Cardiac septum (tissue), 1 donor: ENCODE measurements around the gene SIL1. TPM values are rescaled to one million over a fixed set of nuclear protein-coding genes. Genes with fewer than 3 reads are reported as not detected.
A peak's percentile ranks its signal among the peaks of the same experiment; 100 is the strongest.

ENCODE experiments used
- DNase-seq: peaks from one replicate; pipeline ENCODE4 v3.0.0-alpha.2; 2020; ENCODE audit warnings: low spot score
- intact Hi-C: fragments of 100-400 bp; cut with DNase I; formaldehyde crosslinking; loops from one replicate; pipeline ENCODE4 v1.14.0; 2022
- total RNA-seq: library from RNA; stranded (reverse); fragmentation: NEBNext Ultra II Directional; extraction: Animal tissue kit (Norgen Biotek cat#: 25700); gene quantifications from one replicate; pipeline ENCODE4 v1.2.1, GENCODE V29; 2021
- donor health status: DM: no; HTN: no; CAD: no.

Gene SIL1
- total RNA-seq, 1 donor from 2014 or later, result 43.1 TPM

DNA sequence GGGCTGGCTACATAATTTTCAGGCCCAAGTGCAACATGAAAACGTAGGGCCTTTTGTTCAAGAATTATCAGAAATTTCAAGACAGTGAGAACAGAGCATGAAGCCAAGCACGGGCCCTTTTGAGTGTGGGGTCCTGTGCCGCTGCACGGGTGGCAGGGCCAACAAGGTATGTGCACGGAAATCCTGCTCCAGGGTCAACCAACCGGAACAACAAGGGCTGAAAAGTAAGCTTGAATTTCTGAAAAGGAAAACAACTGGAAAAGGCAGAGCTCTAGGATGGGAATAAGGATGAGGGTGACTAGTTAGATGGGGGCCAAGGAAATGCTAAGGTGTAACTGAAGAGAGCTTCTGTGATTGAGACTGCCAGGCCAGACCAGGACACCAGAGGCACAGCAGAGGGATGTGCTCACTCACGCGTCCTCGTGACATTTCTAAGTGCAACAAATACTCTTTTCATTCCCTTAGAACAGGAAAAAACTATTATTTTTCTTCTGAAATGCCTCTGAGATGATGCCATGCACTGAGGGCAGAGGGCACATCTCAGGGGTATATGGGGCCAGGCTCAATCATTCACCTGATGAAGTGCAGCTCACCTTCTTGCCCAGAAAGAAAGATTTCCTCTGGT is 242.4 kb downstream of the SIL1 start:
- no peak for DNase-seq
- intact Hi-C loops, result no loop called here

DNA sequence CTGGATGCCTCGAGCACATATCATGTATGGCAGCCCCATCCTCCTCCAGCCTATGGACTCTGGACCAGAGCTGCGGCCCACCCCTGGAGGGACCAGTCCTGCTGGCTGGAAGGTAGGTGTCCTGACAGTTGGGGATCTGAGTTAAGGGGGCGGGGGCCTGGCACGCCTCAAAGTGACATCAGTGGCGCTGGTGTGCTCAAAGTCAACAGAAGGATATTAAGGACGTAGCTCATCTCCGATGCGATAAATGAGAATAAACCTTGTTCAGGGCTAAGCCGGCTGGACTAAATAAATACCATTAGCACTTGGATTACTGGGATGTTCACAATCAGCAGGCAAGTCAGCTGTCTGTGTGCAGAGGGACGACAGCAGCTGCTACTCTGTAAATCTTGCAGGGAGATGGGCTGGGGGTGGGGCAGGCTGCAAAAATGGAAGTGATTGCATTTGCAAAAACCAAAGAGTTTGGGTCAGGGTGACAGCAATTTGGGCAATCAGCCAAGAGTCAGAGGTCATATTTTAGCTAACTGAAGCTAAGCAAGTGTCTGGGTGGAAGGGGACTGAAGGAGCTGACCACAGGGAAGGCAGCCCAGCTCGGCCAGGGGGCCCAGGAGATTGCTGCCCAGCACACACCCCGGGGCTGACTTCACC is 243.0 kb downstream of the SIL1 start:
- intact Hi-C loops, result no loop called here
- DNase-seq, result no peak

DNA sequence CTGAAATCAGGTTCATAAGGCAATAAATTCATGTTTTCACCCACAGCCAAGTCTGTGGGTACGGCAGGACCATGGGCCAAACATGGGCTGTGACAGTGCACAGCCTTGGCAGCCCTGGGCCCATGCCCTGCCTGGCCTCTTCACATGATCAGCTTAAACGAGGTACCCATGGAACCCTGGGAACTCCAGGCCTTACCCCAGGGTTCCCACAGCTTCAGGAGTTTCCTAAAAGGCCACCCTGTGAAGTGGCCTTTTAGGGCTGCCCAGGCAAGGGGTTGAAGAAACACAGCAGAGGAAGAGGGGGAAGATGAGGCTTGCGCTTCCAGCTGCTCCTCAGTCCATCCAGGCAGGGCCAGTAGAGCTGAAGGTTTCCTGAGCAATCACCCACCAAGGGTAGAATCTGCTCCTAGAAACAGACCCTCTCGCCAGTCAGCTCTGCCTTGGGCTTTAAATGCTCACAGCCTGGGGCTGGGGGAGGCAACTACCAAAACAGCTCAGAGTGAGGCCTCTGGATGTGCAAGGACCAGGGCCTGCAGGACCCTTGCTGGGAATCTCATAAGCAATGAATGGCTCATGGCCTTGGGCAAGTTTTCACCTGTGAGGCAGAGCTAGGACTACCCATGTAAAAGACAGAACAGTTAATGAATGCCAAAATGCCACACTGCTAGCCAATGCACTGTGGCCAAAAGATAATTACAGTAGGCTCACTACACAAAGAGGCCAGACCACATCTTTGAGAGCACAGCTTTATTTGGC is 243.7 kb downstream of the SIL1 start:
- intact Hi-C loops, result no loop called here
- no peak for DNase-seq

DNA sequence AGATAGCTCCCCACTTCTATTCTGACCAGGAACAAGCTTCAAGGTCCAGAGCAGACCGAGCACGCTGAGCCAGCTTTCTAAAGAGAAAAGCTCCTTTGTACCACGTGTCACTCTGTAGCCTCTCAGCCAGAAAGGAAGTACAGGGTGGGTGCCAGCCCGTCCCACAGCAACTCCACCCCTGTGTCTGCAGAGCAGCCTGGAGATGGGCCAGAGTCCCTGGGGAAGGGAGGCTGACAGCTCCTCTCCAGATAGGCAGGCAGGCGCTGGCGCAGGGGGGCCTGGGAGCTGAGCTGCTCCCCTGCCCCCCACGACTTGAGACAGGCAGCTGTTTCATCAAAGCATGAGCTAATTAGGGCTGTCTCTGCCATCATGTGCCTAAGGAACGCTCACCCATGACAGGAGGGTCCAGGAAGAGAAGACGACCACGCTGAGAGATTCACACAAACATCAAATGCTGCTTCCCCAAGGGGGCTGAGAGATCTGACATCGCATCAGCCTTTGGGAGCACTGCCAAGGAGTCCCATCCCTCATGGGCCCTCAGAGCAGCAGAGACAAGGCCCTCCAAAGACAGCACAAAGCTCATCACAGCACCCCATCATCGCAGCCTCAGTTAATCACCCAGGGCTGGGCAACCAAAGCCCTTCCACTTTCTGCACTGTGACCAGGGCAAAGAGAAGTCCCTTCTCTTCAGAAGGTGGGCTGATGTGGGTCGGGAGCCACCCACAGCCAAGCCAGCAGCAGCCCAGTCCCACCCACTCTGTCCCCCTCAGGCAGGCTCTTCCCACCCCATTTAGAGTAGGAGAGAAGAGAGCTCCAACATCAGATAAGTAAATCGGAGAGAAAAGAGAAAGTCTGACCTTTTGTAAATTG is 244.5 kb downstream of the SIL1 start:
- intact Hi-C loops, result loop anchor here (1.0 to 2.0 kb wide), 2 partner anchors 21 to 25 kb away; no protein-coding TSS in a partner anchor
- DNase-seq, result peak; percentile 95

DNA sequence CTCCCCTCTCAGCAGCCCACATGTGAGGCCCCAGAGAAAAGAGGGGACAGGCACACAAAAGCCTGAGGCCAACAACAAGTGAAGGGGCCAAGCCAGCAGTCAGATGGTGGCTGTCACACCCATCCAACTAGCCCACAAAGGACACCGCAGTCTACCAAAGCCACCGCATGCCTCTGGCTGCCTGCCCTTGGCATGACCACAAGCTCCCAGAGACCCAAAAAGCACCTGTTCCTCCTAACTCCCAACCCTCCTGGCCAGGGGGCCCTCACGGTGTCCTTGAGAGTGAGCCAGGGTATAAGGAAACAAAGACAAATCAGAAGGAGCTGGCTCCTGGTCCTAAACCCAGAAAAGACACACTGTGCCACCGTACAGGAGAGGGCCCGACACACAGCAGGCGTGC is 245.2 kb downstream of the SIL1 start:
- intact Hi-C loops, result loop anchor here (1.0 to 2.0 kb wide), 2 partner anchors 21 to 24 kb away; no protein-coding TSS in a partner anchor
- no peak for DNase-seq

DNA sequence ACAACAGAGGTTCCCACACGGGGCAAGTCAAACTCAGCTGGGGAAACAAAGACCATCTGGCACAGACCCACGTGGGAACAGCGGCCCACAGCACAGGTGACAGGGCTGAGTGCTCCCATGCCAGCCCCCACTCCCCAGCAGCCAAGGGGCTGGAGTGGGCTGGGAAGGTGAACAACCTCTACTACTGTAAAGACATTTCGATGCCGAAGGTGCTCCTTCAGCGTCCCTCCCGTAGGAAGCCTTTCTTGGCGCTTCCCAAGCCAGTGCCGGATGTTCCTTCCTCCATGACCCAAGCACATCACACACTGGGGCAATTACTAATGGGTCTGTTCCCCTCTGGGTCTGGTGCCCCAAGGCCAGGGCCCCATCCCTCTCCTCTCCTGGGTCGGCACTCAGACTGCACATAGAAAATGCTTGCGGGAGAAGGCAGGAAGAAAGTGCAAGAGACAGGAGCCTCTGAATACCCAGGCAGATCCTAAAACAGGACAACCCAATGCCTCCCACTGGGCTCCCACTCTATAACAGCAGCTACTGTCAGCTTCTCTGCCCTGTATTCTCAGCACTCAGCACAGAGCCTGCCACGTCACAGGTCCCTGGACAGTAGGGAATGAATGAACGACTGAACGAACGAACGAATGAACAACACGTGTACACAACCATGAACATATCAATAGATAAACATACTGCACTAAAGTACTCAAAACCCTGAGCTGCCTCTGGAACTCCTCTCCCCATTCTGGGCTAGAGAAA is 246.0 kb downstream of the SIL1 start:
- intact Hi-C loops, result loop anchor here (2.0 kb wide), 1 partner anchor 23 kb away; no protein-coding TSS in a partner anchor
- no peak for DNase-seq

DNA sequence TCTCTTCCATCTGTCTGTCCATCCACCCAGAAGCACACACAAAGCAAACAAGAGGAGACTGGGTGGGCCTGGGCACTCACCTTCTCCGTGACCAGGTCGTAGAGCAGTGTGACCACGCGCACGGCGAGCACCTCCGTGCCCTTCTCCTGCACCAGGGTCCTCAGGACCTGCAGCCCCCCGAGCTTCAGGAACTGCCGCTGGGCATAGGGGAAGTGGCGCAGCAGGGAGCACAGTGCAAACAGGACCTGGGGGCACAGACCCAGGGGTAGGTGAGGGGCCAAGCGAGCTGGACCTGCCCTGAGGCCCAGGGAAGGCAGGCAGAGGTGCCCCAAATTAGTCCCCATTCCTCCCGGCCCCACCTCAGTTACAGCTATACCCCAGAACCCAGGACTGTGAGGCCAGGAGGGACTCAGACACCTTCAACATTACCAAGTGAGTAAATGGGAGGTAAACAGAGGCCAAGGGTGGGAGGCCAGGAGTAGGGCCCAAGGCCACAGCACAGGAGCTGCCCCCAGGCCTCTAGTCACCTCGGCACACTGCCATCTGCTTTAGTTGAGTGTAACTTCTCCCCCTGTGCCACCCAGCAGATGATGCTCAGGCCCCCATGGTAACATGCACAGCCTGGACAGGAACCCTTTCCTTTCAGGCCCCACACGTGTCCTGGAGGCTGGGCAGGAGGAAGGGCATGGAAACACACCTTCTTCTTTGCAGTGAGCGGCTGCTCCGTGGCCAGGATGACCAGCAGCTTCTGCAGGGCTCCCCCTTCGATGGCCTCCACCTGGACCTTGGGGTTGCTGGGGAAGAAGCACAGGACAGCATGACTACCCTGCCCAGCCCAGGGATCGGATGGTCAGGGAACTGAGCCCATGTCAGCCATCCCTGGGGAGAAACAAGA is 246.8 kb downstream of the SIL1 start:
- no peak for DNase-seq
- intact Hi-C loops, result no loop called here

DNA sequence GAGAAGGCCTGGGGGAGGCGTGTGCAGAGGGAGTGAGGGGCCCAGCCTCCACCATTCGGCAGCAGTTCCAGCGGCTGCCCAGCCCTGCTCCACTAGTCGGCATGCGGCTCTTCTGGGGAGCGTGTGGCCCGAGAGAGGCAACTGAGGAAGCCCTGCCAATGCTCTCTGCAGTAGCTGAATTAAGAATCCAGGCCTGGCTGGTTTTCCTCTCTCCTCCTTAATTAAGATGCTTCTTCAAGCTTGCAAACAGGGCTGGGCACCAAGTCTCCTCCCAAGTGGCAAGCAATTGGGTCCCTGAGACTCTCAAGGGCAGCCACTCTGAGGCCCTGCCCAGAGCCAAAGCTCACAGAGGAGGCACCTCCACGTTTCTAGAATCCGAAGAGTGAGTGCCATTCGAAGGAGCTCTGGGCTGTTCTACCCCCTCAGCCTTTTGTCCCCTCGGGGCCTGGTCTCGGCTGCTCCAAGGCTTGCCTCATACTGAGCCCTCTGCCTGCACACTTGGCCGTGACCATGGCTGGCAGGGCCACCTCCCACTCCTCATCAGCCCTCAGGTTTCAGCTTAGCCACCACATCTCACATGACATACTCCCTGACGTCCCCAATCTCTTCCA is 247.6 kb downstream of the SIL1 start:
- intact Hi-C loops, result no loop called here
- DNase-seq, result no peak

DNA sequence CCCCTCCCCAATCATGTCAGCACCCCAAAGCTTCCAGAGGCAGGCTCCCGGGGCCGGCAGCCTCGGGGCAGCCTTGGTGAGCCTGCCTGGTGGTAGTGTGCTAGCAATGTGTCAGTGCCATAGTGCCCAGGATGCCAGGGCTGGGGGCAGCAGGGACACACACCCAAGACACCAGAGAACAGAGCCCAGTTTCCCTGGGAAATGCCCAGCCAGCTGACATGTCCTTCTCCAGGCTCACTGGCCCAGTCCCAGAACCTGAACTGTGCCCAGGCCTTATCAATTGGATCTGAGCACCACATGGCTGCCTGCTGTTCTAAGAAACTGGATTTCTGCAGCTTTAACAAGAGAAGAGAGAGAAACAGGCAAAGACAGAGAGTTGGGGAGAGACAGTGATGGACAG is 248.2 kb downstream of the SIL1 start:
- no peak for DNase-seq
- intact Hi-C loops, result no loop called here

DNA sequence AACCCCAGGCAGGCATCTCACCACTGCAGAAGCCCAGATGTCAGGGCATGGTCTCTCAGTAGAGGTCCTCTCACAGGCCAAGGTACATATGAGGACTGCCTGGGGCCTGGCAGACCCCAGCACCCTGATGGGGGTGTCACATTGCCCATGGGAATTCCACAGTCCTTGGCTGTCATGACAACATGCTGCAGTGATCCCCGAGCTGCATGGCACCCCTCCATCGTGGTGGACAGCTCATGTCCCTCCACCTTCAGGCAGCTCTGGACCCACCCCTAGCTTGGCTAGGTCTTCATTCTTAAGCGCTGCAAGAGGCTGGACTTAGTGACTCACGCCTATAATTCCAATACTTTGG is 249.0 kb downstream of the SIL1 start:
- no peak for DNase-seq

DNA sequence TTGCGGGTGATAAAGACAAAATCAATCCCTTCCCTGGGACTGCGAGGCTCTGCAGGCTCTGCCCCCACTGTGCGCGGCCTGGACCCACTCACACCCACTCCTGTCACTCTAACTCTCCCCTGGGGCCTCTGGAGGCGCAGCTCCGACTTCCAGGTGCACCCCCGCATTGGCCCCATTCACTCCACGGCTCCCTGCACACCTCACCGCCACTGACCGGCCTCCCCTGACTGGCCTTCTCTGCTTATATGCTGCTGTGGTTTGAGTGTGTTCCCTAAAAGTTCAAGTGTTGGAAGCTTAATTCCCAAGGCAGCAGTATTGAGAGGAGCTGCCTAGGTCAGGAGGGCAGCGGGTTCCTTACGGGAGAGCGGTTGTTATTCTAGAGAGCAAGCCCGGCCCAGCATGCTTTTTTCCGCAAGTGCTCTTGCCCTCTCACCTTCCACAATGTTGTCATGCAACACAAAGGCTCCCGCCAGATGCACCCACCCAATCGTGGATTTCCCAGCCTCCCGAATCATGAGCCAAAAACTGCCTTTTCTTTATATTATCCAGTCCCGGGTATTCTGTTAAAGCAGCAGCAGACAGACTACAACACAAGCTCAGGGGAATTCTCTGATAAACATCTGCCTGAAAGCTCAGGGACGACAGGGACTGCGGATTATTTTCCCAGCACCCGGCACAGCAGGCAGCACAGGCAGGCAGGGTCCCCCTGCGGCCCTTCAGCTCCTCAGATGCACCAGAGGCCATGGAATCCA is 249.5 kb downstream of the SIL1 start:
- intact Hi-C loops, result no loop called here
- DNase-seq, result no peak

More for the DNA sequence above, 249.0 kb downstream of the SIL1 start:
- intact Hi-C loops, result no loop called here

DNA sequence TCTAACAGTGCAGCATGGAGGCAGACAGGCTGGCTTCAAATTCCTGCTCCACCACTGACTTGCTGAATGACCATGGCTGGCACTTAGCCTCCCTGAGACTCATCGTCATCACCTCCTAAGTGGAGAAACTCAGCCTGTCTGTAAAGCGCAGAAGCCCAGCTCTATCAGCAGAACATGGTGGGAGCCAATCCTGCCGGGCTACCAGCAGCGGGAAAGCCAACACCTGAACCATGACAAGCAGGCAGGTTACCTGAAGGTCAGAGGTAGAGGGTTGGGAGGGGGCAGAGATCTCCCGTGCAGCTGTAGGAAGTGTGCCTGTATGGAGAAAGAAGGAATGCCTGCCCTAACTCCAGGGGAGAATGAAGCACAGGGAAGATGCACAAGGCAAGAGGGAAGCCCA is 250.4 kb downstream of the SIL1 start:
- DNase-seq, result no peak
- intact Hi-C loops, result no loop called here

DNA sequence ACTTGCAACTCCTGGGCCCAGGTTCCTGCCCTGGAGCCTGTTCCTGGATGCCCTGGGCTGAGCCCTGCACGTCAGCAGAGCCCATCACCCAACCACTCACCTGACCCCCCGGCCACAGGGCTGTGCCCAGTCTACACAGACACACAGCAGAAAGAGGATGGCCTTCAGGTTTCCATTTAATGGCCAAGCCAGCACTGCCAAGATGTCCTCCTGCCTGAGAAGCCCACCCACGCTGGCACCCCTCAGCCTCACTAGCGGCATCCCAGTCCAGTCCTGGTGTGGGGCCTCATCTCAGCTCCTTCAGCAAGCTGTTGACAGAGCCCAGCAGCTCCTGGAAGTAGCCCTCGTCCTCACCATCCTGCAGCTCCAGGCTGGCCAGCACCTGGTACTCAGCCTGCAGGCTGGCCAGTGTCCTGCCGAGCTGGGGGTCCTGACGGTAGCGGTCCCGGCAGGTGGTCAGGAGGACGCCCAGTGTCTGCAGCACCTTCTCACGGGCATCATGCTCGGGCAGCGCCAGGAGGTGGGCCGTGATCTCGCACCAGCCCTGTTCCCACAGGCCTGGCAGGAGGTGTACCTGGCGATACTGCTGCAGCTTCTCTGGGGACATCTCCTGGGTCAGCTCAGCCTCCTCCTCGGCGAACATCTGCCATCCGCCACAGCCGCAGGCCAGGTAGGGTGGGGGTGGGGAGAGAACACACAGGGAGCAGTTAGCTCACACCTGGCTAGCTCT is 251.2 kb downstream of the SIL1 start:
- intact Hi-C loops, result no loop called here
- no peak for DNase-seq

DNA sequence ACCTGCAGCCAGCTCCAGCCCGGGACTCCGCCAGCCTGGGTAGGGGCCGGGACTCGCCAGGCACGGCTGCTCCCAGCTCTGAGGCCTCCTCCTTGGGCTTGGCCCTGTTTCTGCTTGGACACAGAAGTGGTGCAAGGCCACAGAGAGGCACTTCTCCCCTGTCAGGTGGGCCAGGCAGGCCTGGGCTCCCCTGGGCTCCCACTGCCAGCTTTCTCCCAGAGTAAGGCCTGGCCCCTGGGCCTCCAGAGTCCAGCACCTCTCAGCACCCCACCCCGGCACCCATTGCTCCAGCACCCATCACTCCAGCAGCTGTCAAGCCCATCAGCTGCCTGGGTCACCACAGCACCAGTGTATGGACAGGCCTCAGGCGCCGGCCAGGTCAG is 251.9 kb downstream of the SIL1 start:
- intact Hi-C loops, result no loop called here
- DNase-seq, result no peak

DNA sequence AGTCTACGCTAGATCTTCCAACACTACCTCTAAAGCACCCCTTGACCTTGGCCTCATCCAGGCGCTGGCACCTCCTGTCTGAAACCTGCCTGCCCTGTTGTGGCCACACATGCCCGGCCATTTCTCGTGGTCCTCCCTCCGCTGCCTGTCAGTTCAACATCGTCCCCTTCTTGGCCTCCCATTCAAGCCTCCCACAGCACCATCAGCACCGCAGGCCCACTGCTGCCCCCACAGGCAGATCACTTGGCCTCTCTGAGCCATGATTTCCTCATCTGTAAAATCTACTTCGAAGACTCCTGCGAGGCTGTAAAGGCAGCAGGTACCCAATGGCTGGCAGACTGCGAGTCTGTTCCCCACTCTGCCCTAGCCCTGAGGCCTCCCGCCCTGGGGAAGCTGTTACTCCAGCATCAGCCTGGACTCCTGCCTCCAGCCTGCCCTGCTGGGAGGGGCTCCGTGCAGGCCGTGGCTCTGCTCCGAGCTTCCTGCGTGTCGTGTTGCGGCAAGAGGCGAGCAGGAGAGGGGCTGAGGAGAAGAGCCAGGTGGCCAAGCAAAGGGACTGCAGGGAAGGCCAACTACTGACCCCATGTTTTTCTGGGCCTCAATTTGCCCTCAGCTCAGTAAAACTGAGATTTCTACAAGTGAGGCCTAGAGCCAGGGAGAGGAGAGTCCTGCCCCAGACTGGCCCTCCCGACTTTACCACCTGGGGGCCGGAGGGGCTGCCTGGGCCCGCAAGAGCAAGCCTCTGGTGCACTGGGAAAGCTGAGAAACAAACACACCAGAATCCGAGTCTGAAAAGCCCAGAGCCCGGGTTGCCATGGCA is 252.5 kb downstream of the SIL1 start:
- no peak for DNase-seq
- intact Hi-C loops, result no loop called here
